ENCODE measurements around the gene KCTD3.

DNA sequence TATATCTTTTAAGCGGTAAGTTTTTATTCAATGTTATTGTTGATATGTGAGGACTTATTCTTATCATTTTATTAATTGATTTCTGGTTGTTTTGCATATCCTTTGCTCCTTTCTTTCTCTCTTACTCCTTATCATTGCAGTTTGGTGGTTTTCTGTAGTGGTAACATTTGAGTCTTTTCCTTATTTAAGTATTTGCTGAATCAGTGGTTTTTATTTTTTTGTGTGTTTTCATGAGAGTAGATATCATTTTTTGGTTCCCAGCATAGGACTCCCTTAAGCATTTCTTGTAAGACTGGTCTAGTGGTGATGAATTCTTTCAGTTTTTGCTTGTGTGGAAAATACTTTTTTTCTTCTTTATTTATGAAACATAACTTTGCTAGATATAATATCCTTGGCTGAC is 12.2 kb upstream of the KCTD3 start:
- TF ChIP-seq, protein P1, sequence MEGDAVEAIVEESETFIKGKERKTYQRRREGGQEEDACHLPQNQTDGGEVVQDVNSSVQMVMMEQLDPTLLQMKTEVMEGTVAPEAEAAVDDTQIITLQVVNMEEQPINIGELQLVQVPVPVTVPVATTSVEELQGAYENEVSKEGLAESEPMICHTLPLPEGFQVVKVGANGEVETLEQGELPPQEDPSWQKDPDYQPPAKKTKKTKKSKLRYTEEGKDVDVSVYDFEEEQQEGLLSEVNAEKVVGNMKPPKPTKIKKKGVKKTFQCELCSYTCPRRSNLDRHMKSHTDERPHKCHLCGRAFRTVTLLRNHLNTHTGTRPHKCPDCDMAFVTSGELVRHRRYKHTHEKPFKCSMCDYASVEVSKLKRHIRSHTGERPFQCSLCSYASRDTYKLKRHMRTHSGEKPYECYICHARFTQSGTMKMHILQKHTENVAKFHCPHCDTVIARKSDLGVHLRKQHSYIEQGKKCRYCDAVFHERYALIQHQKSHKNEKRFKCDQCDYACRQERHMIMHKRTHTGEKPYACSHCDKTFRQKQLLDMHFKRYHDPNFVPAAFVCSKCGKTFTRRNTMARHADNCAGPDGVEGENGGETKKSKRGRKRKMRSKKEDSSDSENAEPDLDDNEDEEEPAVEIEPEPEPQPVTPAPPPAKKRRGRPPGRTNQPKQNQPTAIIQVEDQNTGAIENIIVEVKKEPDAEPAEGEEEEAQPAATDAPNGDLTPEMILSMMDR (IDR thresholded peaks at IDR 0.05), result no peak
- no peak for TF ChIP-seq POLR2A (IDR thresholded peaks at IDR 0.05)

Data from lower leg skin (tissue), 3 donors.